ENCODE data around the gene PCSK5. TPM values are rescaled to one million over a fixed set of nuclear protein-coding genes. Genes with fewer than 3 reads are reported as not detected.

Gene PCSK5
- total RNA-seq, 1 experiment from 2014 or later = 0.17 TPM

DNA sequence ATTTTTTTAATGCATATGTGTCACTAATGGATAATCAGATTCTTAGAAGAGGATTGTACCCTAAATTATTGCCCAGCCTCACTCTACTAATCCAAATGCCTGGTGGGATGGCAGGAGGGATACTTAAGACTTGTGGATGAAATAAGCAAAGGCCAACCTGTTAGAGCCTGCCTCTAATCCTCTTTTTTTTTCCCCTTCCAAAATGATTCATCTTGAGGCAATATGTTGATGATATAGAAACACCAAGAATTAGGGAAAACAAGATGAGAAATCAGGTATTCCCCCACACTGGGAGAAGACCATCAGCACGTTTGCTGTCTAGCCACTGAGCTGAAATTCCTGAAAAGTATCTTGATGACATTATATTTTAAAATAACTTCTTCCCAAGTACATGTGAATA, 451.7 kb downstream of the PCSK5 start:
- no peaks in the 10 kb centered on the region for H3K4me1 ChIP-seq (ENCODE audit: insufficient read depth, low read length, poor library complexity, severe bottlenecking)
- BruUV-seq (replicated peaks) = no TSS peak
- H3K4me3 ChIP-seq (ENCODE audit: low read depth, low read length, poor library complexity, severe bottlenecking) = no peak overlapping the region
- no peaks in the 10 kb centered on the region for H3K27me3 ChIP-seq (replicated peaks; ENCODE audit: insufficient read depth, low read depth, low read length, poor library complexity)
- ChIA-PET POLR2A (ENCODE audit: low non-redundant PET) (no interaction called here), CTCF (no interaction called here)
- no peaks in the 10 kb centered on the region for H3K36me3 ChIP-seq (ENCODE audit: insufficient read depth, low read length, poor library complexity, severe bottlenecking)
- intact Hi-C loops (cut with micrococcal nuclease; ENCODE audit: unreplicated experiment) = no loop called here
- H3K9me3 ChIP-seq (ENCODE audit: low read depth, low read length, poor library complexity, severe bottlenecking) = no peaks in the 10 kb centered on the region
- DNase-seq (ENCODE audit: low spot score) = no peak
- TF ChIP-seq, protein P1, sequence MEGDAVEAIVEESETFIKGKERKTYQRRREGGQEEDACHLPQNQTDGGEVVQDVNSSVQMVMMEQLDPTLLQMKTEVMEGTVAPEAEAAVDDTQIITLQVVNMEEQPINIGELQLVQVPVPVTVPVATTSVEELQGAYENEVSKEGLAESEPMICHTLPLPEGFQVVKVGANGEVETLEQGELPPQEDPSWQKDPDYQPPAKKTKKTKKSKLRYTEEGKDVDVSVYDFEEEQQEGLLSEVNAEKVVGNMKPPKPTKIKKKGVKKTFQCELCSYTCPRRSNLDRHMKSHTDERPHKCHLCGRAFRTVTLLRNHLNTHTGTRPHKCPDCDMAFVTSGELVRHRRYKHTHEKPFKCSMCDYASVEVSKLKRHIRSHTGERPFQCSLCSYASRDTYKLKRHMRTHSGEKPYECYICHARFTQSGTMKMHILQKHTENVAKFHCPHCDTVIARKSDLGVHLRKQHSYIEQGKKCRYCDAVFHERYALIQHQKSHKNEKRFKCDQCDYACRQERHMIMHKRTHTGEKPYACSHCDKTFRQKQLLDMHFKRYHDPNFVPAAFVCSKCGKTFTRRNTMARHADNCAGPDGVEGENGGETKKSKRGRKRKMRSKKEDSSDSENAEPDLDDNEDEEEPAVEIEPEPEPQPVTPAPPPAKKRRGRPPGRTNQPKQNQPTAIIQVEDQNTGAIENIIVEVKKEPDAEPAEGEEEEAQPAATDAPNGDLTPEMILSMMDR (conservative IDR thresholded peaks at IDR 0.05; ENCODE audit: low read depth, low read length) = no peak
- no peak for TF ChIP-seq EZH2 (IDR thresholded peaks at IDR 0.05; ENCODE audit: borderline replicate concordance, low read depth, low read length, poor library complexity, severe bottlenecking)
- H3K27ac ChIP-seq (ENCODE audit: low read depth, low read length, poor library complexity, severe bottlenecking) = no peak overlapping the region

DNA sequence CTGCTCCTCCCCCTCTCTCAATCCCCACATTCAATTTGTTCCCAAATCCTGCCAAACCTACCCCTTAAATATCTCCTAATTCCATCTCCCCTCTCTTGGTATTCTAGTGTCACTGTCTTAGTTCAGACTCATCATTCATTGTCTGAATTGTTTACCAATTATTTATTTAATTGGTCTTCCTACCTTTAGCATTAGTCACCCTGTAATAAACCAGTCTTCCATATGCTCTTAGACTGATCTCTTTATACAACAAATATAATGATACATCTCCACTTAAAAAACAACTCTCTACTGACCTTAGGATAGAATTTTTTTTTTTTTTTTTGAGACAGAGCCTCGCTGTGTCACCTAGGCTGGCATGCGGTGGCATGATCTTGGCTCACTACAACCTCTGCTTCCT, 452.4 kb downstream of the PCSK5 start:
- Histone ChIP-seq H3K36me3 (ENCODE audit: insufficient read depth, low read length, poor library complexity, severe bottlenecking) (no peaks in the 10 kb centered on the region), H3K27me3 (replicated peaks; ENCODE audit: insufficient read depth, low read depth, low read length, poor library complexity) (no peaks in the 10 kb centered on the region), H3K9me3 (ENCODE audit: low read depth, low read length, poor library complexity, severe bottlenecking) (no peaks in the 10 kb centered on the region), H3K4me1 (ENCODE audit: insufficient read depth, low read length, poor library complexity, severe bottlenecking) (no peaks in the 10 kb centered on the region), H3K4me3 (ENCODE audit: low read depth, low read length, poor library complexity, severe bottlenecking) (no peak overlapping the region), H3K27ac (ENCODE audit: low read depth, low read length, poor library complexity, severe bottlenecking) (no peak overlapping the region)
- intact Hi-C loops (cut with micrococcal nuclease; ENCODE audit: unreplicated experiment) = no loop called here
- BruUV-seq (replicated peaks) = no TSS peak
- CTCF ChIA-PET = no interaction called here
- no peak for DNase-seq (ENCODE audit: low spot score)
- TF ChIP-seq, protein P1 (conservative IDR thresholded peaks at IDR 0.05; ENCODE audit: low read depth, low read length) = no peak
- TF ChIP-seq EZH2 (IDR thresholded peaks at IDR 0.05; ENCODE audit: borderline replicate concordance, low read depth, low read length, poor library complexity, severe bottlenecking) = no peak
- POLR2A ChIA-PET (ENCODE audit: low non-redundant PET) = no interaction called here

DNA sequence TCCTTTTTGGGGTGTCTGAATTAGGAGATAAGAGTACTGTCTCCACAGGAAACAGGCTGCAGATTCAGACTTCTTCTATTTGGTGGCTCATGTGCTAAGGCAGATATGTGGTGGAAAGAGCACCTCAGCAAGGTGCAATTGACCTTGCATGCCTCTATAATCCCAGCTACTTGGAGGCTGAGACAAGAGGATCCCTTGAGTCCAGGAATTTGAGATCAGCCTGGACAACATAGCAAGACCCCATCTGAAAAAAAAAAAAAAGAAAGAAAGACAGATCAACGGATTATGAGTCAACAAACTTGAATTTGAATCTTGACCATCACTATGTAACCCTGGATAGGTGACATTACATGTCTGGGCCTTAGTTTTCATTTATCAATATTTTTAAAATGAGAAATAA, 459.4 kb downstream of the PCSK5 start:
- no peaks in the 10 kb centered on the region for H3K9me3 ChIP-seq (ENCODE audit: low read depth, low read length, poor library complexity, severe bottlenecking)
- H3K27me3 ChIP-seq (replicated peaks; ENCODE audit: insufficient read depth, low read depth, low read length, poor library complexity) = peaks cover 2% of the 10 kb centered on the region
- ChIA-PET CTCF (no interaction called here), POLR2A (ENCODE audit: low non-redundant PET) (no interaction called here)
- DNase-seq (ENCODE audit: low spot score) = no peak
- TF ChIP-seq, protein P1 (conservative IDR thresholded peaks at IDR 0.05; ENCODE audit: low read depth, low read length) = no peak
- no peak for TF ChIP-seq EZH2 (IDR thresholded peaks at IDR 0.05; ENCODE audit: borderline replicate concordance, low read depth, low read length, poor library complexity, severe bottlenecking)
- no peaks in the 10 kb centered on the region for H3K4me1 ChIP-seq (ENCODE audit: insufficient read depth, low read length, poor library complexity, severe bottlenecking)
- no peak overlapping the region for H3K27ac ChIP-seq (ENCODE audit: low read depth, low read length, poor library complexity, severe bottlenecking)
- intact Hi-C loops (cut with micrococcal nuclease; ENCODE audit: unreplicated experiment) = no loop called here
- no TSS peak for BruUV-seq (replicated peaks)
- no peak overlapping the region for H3K4me3 ChIP-seq (ENCODE audit: low read depth, low read length, poor library complexity, severe bottlenecking)
- H3K36me3 ChIP-seq (ENCODE audit: insufficient read depth, low read length, poor library complexity, severe bottlenecking) = no peaks in the 10 kb centered on the region

Data from A673 (cell line).